ENCODE measurements around the gene DMP1.

The DMP1 gene

DNA sequence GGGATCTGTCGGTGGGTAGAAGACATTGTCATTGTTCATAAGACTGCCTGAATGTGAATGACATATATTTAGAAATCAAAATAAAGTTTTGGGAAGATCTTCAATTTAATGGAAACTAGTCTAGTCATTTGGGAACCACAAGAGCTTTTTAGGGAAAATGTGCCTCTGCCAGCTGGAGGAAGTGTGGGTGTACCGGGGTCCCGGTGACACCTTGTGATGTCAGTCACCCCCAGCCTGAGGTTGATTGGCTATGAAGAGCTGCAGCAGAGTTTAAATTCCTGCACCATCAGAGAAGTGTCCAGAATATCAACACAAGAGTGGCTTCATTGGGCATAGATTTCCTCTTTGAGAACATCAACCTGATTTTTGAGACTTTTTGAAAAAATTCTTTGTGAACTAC is at the start of gene DMP1:
Gene DMP1 (plus strand): TSS at position 301 of the 400 bp plus-strand sequence. CDS start 6,213 bp downstream, outside the sequence.
- DNase-seq: no peak
- in situ Hi-C loops (cut with MboI; ENCODE audit: low pct_unique_long_range_greater_than_20kb, low sequenced_read_pairs): no loop called here

GRCh38 chr4:87601361-87601760 is 48.7 kb upstream of the DMP1 start:
- no peak for DNase-seq
- in situ Hi-C loops (cut with MboI; ENCODE audit: low pct_unique_long_range_greater_than_20kb, low sequenced_read_pairs): no loop called here

DNA sequence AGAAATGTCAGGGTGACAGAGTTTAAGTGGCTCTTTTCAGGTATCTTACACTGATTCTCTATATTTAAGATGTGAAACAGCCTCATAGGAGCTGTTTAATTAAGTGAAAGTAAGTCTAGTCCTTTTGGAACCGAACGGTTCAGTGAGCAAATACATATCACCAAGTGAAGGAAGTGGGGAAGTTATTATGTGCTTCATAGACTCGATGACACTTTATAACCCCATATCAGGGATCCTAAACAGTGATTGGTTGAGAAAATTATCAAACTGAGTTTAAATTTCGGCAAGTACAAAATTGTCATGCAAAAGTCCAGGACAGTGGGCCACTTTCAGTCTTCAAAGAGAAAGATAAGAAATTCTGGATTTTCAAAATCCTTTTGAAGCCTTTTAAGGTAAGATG is 41.9 kb upstream of the DMP1 start, which contains the start of gene DSPP:
Gene DSPP (plus strand): TSS at position 301 of the 400 bp plus-strand sequence. CDS start 2,380 bp downstream, outside the sequence.
- in situ Hi-C loops (cut with MboI; ENCODE audit: low pct_unique_long_range_greater_than_20kb, low sequenced_read_pairs): no loop called here
- no peak for DNase-seq

DNA sequence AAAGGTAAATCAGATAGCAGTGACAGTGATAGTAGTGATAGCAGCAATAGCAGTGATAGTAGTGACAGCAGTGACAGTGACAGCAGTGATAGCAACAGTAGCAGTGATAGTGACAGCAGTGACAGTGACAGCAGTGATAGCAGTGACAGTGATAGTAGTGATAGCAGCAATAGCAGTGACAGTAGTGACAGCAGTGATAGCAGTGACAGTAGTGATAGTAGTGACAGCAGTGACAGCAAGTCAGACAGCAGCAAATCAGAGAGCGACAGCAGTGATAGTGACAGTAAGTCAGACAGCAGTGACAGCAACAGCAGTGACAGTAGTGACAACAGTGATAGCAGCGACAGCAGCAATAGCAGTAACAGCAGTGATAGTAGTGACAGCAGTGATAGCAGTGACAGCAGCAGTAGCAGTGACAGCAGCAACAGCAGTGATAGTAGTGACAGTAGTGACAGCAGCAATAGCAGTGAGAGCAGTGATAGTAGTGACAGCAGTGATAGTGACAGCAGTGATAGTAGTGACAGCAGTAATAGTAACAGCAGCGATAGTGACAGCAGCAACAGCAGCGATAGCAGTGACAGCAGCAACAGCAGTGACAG is 35.7 kb upstream of the DMP1 start:
- in situ Hi-C loops (cut with MboI; ENCODE audit: low pct_unique_long_range_greater_than_20kb, low sequenced_read_pairs): no loop called here
- no peak for DNase-seq

DNA sequence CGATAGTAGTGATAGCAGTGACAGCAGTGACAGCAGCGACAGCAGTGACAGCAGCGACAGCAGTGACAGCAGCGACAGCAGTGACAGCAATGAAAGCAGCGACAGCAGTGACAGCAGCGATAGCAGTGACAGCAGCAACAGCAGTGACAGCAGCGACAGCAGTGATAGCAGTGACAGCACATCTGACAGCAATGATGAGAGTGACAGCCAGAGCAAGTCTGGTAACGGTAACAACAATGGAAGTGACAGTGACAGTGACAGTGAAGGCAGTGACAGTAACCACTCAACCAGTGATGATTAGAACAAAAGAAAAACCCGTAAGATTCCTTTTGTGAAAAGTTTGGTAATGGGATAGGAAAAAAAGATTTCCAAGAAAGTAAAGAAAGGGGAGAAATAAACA is 33.8 kb upstream of the DMP1 start:
- DNase-seq: no peak
- in situ Hi-C loops (cut with MboI; ENCODE audit: low pct_unique_long_range_greater_than_20kb, low sequenced_read_pairs): no loop called here

DNA sequence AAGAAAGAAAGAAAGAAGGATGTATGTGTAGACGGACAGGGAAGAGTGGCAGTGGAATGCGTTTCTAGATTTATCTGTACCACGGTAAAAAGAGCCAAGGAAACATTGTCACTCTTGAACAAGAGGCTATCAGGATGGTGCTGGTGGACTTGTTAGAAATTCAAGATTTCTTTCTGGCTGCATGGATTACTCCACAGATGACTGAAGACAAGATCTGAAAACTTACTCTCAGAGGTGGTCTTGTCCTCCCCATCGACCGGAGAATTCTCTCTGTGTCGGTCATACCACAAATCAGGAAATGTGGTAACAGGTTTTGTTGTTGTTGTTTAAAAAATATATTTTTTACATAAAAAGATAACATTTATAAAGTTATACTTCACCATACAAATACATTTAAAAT is 30.0 kb upstream of the DMP1 start:
- no peak for DNase-seq
- in situ Hi-C loops (cut with MboI; ENCODE audit: low pct_unique_long_range_greater_than_20kb, low sequenced_read_pairs): no loop called here

- in situ Hi-C loops (cut with MboI; ENCODE audit: low pct_unique_long_range_greater_than_20kb, low sequenced_read_pairs): no loop called here
- DNase-seq: no peak
Measured at GRCh38 chr4:87620491-87620890, 29.6 kb upstream of the DMP1 start.

DNA sequence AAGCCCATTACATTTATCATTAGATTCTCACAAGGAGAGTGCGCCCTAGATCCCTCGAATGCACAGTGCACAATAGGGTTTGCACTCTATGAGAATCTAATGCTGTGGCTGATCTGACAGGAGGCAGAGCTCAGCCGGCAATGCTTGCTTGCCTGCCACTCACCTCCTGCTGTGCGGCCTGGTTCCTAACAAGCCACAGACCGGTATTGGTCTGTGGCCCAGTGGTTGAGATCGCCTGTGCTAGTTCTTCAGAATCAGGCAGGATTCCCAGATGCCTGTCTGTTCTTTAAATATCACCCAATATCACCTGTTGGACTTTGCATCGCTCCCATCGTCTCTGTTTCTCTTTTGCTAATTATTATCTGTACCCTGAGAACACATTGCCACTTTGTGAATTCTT is 27.8 kb upstream of the DMP1 start:
- DNase-seq: no peak
- in situ Hi-C loops (cut with MboI; ENCODE audit: low pct_unique_long_range_greater_than_20kb, low sequenced_read_pairs): no loop called here

- DNase-seq: peak; percentile 63
- in situ Hi-C loops (cut with MboI; ENCODE audit: low pct_unique_long_range_greater_than_20kb, low sequenced_read_pairs): no loop called here
Measured at GRCh38 chr4:87624698-87625097, 25.4 kb upstream of the DMP1 start.

DNA sequence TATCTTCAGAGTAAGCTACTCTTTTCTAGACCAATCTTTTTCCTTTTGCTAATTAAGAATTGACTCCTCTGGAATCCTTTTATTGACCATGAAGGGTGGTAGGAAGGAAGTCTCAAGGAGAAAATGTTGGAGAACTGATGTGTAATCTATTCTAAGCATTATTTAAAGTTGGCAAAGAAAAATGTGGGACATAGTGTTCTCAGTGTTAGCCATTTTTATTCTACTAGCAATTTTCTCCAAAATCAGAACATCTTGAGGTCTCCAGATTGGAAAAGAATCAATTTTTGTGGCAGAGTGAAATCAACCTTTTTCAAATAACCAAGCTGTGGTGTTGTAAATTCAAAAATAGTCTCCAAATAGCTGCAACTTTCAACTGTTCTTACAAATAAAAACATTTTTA is 18.4 kb upstream of the DMP1 start:
- DNase-seq: no peak
- in situ Hi-C loops (cut with MboI; ENCODE audit: low pct_unique_long_range_greater_than_20kb, low sequenced_read_pairs): no loop called here

GRCh38 chr4:87632469-87632868 is 17.6 kb upstream of the DMP1 start:
- in situ Hi-C loops (cut with MboI; ENCODE audit: low pct_unique_long_range_greater_than_20kb, low sequenced_read_pairs): no loop called here
- no peak for DNase-seq

DNA sequence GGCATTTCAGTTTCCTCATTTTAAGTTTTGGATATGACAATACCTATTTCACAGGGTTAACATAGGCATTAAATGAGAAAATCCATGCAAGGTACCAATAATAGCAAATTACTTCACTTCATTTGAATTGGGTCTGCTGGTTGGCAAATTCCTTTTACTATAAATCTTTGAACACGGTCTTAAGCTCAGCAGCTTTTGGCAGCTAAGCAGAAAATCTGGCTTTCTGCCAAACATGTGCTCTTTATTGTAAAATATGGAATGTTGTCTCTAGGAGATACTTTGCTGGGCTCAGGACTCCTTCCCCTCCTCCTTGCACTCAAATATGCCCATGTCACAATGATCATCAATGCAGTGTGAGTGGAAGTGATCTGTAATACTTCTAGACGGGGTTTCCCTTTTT is 16.8 kb upstream of the DMP1 start:
- in situ Hi-C loops (cut with MboI; ENCODE audit: low pct_unique_long_range_greater_than_20kb, low sequenced_read_pairs): no loop called here
- peak; percentile 31 for DNase-seq

GRCh38 chr4:87644286-87644685 is 5.8 kb upstream of the DMP1 start:
- in situ Hi-C loops (cut with MboI; ENCODE audit: low pct_unique_long_range_greater_than_20kb, low sequenced_read_pairs): no loop called here
- no peak for DNase-seq

DNA sequence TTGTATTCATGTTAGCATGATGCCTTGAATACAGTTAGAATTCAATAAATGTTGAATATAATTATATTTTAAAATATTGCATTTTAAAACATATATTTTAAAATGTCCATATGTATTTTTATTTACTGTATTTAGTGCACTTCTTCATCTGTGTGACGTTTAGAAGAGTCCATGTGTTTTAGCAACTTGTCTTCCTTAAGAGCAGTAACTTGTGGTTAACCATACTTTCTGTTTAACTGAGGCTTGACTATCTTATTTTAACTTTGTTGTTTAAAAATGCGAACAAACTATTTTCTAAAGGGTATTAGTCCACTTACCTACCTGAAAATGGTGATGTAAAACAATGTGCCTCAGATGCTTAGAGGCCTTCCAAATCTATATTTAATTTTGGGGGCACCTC is 858 bp downstream of the DMP1 start:
- DNase-seq: no peak

GRCh38 chr4:87651941-87652340 is 1.9 kb downstream of the DMP1 start:
- no peak for DNase-seq
- in situ Hi-C loops (cut with MboI; ENCODE audit: low pct_unique_long_range_greater_than_20kb, low sequenced_read_pairs): no loop called here

More for the DNA sequence above, 858 bp downstream of the DMP1 start:
- in situ Hi-C loops (cut with MboI; ENCODE audit: low pct_unique_long_range_greater_than_20kb, low sequenced_read_pairs): no loop called here

- in situ Hi-C loops (cut with MboI; ENCODE audit: low pct_unique_long_range_greater_than_20kb, low sequenced_read_pairs): no loop called here
- no peak for DNase-seq
Measured at GRCh38 chr4:87654487-87655044, 4.5 kb downstream of the DMP1 start.

DNA sequence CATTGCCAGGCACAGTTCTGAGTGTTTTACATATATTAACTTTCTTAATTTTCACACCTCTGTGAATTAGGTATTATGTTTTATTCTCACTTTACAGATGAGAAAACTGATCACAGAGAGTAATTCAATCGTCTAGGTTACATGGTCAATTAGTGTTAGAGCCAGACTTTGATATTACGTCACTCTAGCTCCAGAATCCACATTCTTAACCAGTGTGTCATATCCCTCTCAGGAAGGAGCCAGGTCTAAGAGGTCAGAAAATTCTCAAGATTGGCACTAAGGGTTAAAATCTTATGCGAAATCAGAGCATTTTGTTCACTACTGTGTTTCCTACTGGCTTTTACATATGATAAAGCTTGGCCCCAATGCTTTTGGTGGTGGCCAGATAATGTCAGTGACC is 7.4 kb downstream of the DMP1 start:
- in situ Hi-C loops (cut with MboI; ENCODE audit: low pct_unique_long_range_greater_than_20kb, low sequenced_read_pairs): no loop called here
- no peak for DNase-seq

DNA sequence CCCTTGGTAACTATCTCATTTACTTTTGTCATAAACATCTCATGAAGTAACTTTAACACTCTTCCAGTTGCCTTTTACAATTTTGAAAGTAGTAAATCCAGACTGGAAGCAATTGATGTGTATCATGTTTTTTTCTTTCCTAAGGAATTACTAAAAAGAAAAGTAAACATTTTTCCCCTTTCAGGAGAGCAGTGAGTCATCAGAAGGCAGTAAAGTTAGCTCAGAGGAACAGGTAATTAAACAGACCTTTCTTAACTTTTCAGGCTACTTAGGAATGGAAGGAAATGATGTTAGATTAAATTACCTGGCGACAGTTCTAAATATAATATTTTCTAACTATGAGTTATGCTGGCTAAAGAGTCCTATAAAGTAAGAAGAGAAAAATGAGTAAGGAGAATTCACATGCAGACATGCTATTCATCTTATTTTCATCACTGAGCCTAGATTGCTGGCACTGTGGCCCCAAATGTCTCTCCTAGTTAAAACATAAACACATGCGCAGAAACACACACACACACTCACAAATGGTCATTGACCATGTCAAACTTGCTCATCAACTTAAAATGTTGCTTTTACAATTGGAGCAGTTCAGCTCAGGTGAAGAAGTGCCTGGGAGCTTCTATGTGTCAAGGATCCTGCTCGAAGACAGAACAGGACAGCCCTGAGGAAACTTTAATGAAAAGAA is 9.3 kb downstream of the DMP1 start:
- no peak for DNase-seq
- in situ Hi-C loops (cut with MboI; ENCODE audit: low pct_unique_long_range_greater_than_20kb, low sequenced_read_pairs): no loop called here

DNA sequence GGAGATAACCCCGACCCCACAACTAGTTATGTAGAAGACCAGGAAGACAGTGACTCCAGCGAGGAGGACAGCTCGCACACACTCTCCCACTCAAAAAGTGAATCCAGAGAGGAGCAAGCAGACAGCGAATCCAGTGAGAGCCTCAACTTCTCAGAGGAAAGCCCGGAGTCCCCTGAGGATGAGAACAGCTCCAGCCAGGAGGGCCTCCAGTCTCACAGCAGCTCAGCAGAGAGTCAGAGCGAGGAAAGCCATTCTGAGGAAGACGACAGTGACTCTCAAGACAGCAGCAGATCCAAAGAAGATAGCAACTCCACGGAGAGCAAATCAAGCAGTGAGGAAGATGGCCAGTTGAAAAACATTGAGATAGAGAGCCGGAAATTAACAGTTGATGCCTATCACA is 12.8 kb downstream of the DMP1 start:
- DNase-seq: no peak
- in situ Hi-C loops (cut with MboI; ENCODE audit: low pct_unique_long_range_greater_than_20kb, low sequenced_read_pairs): no loop called here

- DNase-seq: no peak
- in situ Hi-C loops (cut with MboI; ENCODE audit: low pct_unique_long_range_greater_than_20kb, low sequenced_read_pairs): no loop called here
Measured at GRCh38 chr4:87669373-87669772, 19.3 kb downstream of the DMP1 start.

DNA sequence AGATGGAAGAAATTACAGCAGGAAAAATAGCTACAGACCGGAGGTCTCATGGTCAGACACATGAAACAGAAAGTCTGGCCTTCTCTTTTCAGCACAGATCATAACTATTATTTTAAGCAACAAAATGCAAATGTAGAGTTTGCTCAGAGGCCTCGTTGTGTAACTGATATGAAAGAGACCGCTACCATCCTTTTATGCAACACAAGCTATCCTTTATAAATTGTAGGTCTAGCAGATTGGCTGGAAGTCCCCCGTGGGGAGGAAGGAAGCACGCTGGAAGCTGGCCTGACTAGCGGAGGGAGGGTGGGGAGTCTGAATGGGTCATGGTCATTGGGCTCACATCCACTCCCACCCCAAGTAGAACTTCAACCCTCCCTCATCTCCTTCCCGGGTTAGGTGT is 27.7 kb downstream of the DMP1 start:
- in situ Hi-C loops (cut with MboI; ENCODE audit: low pct_unique_long_range_greater_than_20kb, low sequenced_read_pairs): loop anchor here (25.0 kb wide), 1 partner anchor 160 kb away; the partner anchor contains the start of gene MEPE
- DNase-seq: no peak
